Measurements from ENCODE around the gene EFNB2. TPM values are rescaled to one million over a fixed set of nuclear protein-coding genes. Genes with fewer than 3 reads are reported as not detected.

Gene EFNB2
- total and polyA plus RNA-seq, 4 donors = 2.6 to 6.1 (median 3.4) TPM

DNA sequence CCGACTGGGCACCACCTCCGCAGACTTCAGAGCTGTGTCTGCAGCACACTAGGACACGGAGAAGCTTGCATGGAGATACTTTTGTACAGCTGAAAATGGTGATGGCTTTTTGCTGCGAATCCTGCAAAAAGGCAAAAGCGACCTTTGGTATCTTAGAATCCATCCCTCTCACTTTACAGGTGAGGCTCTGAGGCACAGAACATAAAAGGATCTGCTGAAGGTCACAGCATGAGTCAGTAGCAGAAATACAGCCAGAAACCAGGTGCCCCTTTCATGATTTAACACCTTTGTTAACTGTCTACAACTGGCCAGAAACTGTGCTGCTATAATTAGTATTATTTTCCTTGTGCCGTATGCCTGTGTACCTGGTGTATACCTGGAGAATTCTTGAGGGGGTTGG, 48.3 kb downstream of the EFNB2 start:
- no peak for DNase-seq (ENCODE audit: low spot score)
- Histone ChIP-seq H3K36me3 (ENCODE audit: control insufficient read depth in 4 of 4, insufficient read depth in 3 of 4, low read depth in 1 of 4, low read length in 3 of 4) (no peaks in the 10 kb centered on the region), H3K9me3 (ENCODE audit: control insufficient read depth in 4 of 4, low read length in 3 of 4) (peaks cover 0 to 3% (median 0%) of the 10 kb centered on the region in 4 donors), H3K27me3 (ENCODE audit: control insufficient read depth in 4 of 4, insufficient read depth in 4 of 4, low read length in 3 of 4) (peaks cover 0 to 4% (median 0%) of the 10 kb centered on the region in 4 donors), H3K9ac (ENCODE audit: low read depth in 1 of 2, low read length in 2 of 2) (no peak overlapping the region), H3K4me3 (ENCODE audit: low read depth in 1 of 3, low read length in 3 of 3) (no peak overlapping the region), H3K27ac (ENCODE audit: low read depth in 1 of 2, low read length in 2 of 2) (no peak overlapping the region), H3K4me1 (ENCODE audit: control insufficient read depth in 4 of 4, insufficient read depth in 4 of 4, low read length in 3 of 4) (peaks cover 0 to 1% (median 0%) of the 10 kb centered on the region in 4 donors)
- 81% methylated on average over 6 of the region's 6 CpGs for WGBS
- TF ChIP-seq SP1 (IDR thresholded peaks at IDR 0.05) (no peak), YY1 (IDR thresholded peaks at IDR 0.05) (no peak), JUND (IDR thresholded peaks at IDR 0.05) (no peak), FOXA1 (IDR thresholded peaks at IDR 0.05) (no peak), NR2F2 (IDR thresholded peaks at IDR 0.05) (no peak), GABPA (IDR thresholded peaks at IDR 0.05 in 1 of 2, conservative IDR thresholded peaks at IDR 0.05 in 1 of 2) (no peak), RXRA (IDR thresholded peaks at IDR 0.05) (no peak), FOXA2 (IDR thresholded peaks at IDR 0.05) (no peak), RAD21 (IDR thresholded peaks at IDR 0.05) (no peak), TAF1 (conservative IDR thresholded peaks at IDR 0.05) (no peak), HNF4A (conservative IDR thresholded peaks at IDR 0.05) (no peak), HNF4G (IDR thresholded peaks at IDR 0.05) (no peak), EGR1 (IDR thresholded peaks at IDR 0.05; ENCODE audit: low read depth in 2 of 2) (no peak)
- TF ChIP-seq, protein P1, sequence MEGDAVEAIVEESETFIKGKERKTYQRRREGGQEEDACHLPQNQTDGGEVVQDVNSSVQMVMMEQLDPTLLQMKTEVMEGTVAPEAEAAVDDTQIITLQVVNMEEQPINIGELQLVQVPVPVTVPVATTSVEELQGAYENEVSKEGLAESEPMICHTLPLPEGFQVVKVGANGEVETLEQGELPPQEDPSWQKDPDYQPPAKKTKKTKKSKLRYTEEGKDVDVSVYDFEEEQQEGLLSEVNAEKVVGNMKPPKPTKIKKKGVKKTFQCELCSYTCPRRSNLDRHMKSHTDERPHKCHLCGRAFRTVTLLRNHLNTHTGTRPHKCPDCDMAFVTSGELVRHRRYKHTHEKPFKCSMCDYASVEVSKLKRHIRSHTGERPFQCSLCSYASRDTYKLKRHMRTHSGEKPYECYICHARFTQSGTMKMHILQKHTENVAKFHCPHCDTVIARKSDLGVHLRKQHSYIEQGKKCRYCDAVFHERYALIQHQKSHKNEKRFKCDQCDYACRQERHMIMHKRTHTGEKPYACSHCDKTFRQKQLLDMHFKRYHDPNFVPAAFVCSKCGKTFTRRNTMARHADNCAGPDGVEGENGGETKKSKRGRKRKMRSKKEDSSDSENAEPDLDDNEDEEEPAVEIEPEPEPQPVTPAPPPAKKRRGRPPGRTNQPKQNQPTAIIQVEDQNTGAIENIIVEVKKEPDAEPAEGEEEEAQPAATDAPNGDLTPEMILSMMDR (IDR thresholded peaks at IDR 0.05; ENCODE audit: low read depth, low read length, missing input control) = no peak
- TF ChIP-seq, protein P2, sequence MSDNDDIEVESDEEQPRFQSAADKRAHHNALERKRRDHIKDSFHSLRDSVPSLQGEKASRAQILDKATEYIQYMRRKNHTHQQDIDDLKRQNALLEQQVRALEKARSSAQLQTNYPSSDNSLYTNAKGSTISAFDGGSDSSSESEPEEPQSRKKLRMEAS (IDR thresholded peaks at IDR 0.05) = no peak
- TF ChIP-seq, protein P3, sequence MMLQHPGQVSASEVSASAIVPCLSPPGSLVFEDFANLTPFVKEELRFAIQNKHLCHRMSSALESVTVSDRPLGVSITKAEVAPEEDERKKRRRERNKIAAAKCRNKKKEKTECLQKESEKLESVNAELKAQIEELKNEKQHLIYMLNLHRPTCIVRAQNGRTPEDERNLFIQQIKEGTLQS (IDR thresholded peaks at IDR 0.05) = no peak
- TF ChIP-seq, protein P4, sequence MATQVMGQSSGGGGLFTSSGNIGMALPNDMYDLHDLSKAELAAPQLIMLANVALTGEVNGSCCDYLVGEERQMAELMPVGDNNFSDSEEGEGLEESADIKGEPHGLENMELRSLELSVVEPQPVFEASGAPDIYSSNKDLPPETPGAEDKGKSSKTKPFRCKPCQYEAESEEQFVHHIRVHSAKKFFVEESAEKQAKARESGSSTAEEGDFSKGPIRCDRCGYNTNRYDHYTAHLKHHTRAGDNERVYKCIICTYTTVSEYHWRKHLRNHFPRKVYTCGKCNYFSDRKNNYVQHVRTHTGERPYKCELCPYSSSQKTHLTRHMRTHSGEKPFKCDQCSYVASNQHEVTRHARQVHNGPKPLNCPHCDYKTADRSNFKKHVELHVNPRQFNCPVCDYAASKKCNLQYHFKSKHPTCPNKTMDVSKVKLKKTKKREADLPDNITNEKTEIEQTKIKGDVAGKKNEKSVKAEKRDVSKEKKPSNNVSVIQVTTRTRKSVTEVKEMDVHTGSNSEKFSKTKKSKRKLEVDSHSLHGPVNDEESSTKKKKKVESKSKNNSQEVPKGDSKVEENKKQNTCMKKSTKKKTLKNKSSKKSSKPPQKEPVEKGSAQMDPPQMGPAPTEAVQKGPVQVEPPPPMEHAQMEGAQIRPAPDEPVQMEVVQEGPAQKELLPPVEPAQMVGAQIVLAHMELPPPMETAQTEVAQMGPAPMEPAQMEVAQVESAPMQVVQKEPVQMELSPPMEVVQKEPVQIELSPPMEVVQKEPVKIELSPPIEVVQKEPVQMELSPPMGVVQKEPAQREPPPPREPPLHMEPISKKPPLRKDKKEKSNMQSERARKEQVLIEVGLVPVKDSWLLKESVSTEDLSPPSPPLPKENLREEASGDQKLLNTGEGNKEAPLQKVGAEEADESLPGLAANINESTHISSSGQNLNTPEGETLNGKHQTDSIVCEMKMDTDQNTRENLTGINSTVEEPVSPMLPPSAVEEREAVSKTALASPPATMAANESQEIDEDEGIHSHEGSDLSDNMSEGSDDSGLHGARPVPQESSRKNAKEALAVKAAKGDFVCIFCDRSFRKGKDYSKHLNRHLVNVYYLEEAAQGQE (IDR thresholded peaks at IDR 0.05) = no peak

DNA sequence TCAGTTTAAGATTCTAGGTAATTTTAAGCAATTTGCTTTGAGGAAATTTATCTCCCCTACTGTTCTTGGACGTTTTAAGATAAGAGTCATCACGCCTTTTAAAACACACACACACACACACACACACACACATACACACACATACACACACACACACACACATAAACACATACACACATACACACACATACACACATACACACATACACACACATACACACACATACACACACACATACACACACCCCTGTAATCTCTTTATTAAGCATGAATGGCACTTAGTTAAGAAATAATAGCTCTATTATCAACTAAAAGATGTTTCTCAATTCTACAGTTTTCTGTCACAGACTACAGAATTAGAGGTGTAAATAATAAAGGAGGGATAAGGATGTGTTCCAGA, 49.2 kb downstream of the EFNB2 start:
- TF ChIP-seq GABPA (IDR thresholded peaks at IDR 0.05 in 1 of 2, conservative IDR thresholded peaks at IDR 0.05 in 1 of 2) (no peak), HNF4G (IDR thresholded peaks at IDR 0.05) (no peak), YY1 (IDR thresholded peaks at IDR 0.05) (no peak), EGR1 (IDR thresholded peaks at IDR 0.05; ENCODE audit: low read depth in 2 of 2) (no peak), SP1 (IDR thresholded peaks at IDR 0.05) (no peak), HNF4A (conservative IDR thresholded peaks at IDR 0.05) (no peak), RAD21 (IDR thresholded peaks at IDR 0.05) (no peak)
- TF ChIP-seq, protein P1 (IDR thresholded peaks at IDR 0.05; ENCODE audit: low read depth, low read length, missing input control) = no peak
- TF ChIP-seq, protein P2 (IDR thresholded peaks at IDR 0.05) = no peak
- H3K9ac ChIP-seq (ENCODE audit: low read depth in 1 of 2, low read length in 2 of 2) = no peak overlapping the region
- peaks cover 0 to 3% (median 0%) of the 10 kb centered on the region in 4 donors for H3K9me3 ChIP-seq (ENCODE audit: control insufficient read depth in 4 of 4, low read length in 3 of 4)
- no peaks in the 10 kb centered on the region for H3K36me3 ChIP-seq (ENCODE audit: control insufficient read depth in 4 of 4, insufficient read depth in 3 of 4, low read depth in 1 of 4, low read length in 3 of 4)
- H3K4me3 ChIP-seq (ENCODE audit: low read depth in 1 of 3, low read length in 3 of 3) = no peak overlapping the region
- peaks cover 0 to 1% (median 0%) of the 10 kb centered on the region in 4 donors for H3K4me1 ChIP-seq (ENCODE audit: control insufficient read depth in 4 of 4, insufficient read depth in 4 of 4, low read length in 3 of 4)
- WGBS = 64% methylated on average over 2 of the region's 2 CpGs
- no peak for DNase-seq (ENCODE audit: low spot score)
- H3K27ac ChIP-seq (ENCODE audit: low read depth in 1 of 2, low read length in 2 of 2) = no peak overlapping the region
- peaks cover 0 to 4% (median 0%) of the 10 kb centered on the region in 4 donors for H3K27me3 ChIP-seq (ENCODE audit: control insufficient read depth in 4 of 4, insufficient read depth in 4 of 4, low read length in 3 of 4)

Measured in liver (tissue), 9 donors.